Measurements from ENCODE around the gene SREBF1. TPM values are rescaled to one million over a fixed set of nuclear protein-coding genes. Genes with fewer than 3 reads are reported as not detected.

SREBF1 gene
- total RNA-seq, 3 donors from 2014 or later, result 161 to 179 (median 170) TPM

GRCh38 chr17:17818088-17818526, 18.7 kb downstream of the SREBF1 start:
- no peak for TF ChIP-seq CTCF (IDR thresholded peaks at IDR 0.05)
- peaks cover 46% of the 10 kb centered on the region for H3K4me1 ChIP-seq (ENCODE audit: low read depth)
- peak; percentile 77 to 84 (median 78) for DNase-seq

DNA sequence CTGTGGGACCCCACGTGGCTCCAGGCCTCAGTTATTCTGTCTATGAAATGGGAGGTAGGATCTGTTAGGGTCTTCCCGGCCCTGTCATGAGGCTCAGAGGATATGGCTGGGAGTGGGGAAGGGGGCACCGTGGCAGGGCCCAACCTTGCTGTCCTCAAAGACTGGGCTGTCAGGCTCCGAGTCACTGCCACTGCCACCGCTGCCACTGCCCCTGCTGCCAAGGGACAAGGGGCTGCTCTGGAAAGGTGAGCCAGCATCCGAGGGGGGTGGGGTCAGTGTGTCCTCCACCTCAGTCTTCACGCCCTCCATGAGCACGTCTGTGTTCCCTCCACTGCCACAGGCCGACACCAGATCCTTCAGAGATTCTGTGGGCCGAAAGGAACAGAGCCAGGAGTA, 19.2 kb downstream of the SREBF1 start:
- ATAC-seq, result no peak
- intact Hi-C loops (cut with DNase I, micrococcal nuclease), result no loop called here
- no peak overlapping the region for H3K4me3 ChIP-seq
- peaks cover 42% of the 10 kb centered on the region for H3K4me1 ChIP-seq (ENCODE audit: low read depth)
- DNase-seq, result peak in 2 of 3 donors; percentile 22 to 44
- H3K9me3 ChIP-seq, result no peaks in the 10 kb centered on the region
- H3K36me3 ChIP-seq (ENCODE audit: low read depth), result peaks cover 7% of the 10 kb centered on the region
- no peak for TF ChIP-seq CTCF (IDR thresholded peaks at IDR 0.05)

More at GRCh38 chr17:17818088-17818526, 18.7 kb downstream of the SREBF1 start:
- peak; percentile 65 for ATAC-seq
- no peaks in the 10 kb centered on the region for H3K9me3 ChIP-seq
- H3K36me3 ChIP-seq (ENCODE audit: low read depth), result peaks cover 7% of the 10 kb centered on the region
- no peak overlapping the region for H3K4me3 ChIP-seq
- intact Hi-C loops (cut with DNase I, micrococcal nuclease), result no loop called here

- no peak for TF ChIP-seq CTCF (IDR thresholded peaks at IDR 0.05)
- Histone ChIP-seq H3K4me1 (ENCODE audit: low read depth) (peaks cover 41% of the 10 kb centered on the region), H3K9me3 (no peaks in the 10 kb centered on the region), H3K36me3 (ENCODE audit: low read depth) (peaks cover 7% of the 10 kb centered on the region), H3K4me3 (no peak overlapping the region)
- peak in 2 of 3 donors; percentile 8 to 39 for DNase-seq
- ATAC-seq, result no peak
- intact Hi-C loops (cut with DNase I, micrococcal nuclease), result no loop called here
Measured at GRCh38 chr17:17816831-17817551, 19.8 kb downstream of the SREBF1 start.

GRCh38 chr17:17816240-17816814, 20.5 kb downstream of the SREBF1 start:
- TF ChIP-seq CTCF (IDR thresholded peaks at IDR 0.05), result no peak
- Histone ChIP-seq H3K4me1 (ENCODE audit: low read depth) (peaks cover 34% of the 10 kb centered on the region), H3K9me3 (no peaks in the 10 kb centered on the region), H3K4me3 (no peak overlapping the region), H3K36me3 (ENCODE audit: low read depth) (peaks cover 7% of the 10 kb centered on the region)
- intact Hi-C loops (cut with DNase I, micrococcal nuclease), result no loop called here
- no peak for ATAC-seq
- peak in 2 of 3 donors; percentile 1 to 32 for DNase-seq

- Histone ChIP-seq H3K9me3 (no peaks in the 10 kb centered on the region), H3K36me3 (ENCODE audit: low read depth) (peaks cover 7% of the 10 kb centered on the region), H3K4me3 (no peak overlapping the region), H3K4me1 (ENCODE audit: low read depth) (peaks cover 30% of the 10 kb centered on the region)
- ATAC-seq (no peak), DNase-seq (peak in 1 of 3 donors; percentile 5)
- intact Hi-C loops (cut with DNase I, micrococcal nuclease), result no loop called here
- TF ChIP-seq CTCF (IDR thresholded peaks at IDR 0.05), result no peak
Measured at GRCh38 chr17:17815436-17816200, 21.2 kb downstream of the SREBF1 start.
